ENCODE measurements around the gene FBLN2. TPM values are rescaled to one million over a fixed set of nuclear protein-coding genes. Genes with fewer than 3 reads are reported as not detected.

The FBLN2 gene
- total and polyA plus RNA-seq, 2 of the 13 experiments (the other 11 are each of a cell fraction or from before 2014, with no cell fraction given): not detected

DNA sequence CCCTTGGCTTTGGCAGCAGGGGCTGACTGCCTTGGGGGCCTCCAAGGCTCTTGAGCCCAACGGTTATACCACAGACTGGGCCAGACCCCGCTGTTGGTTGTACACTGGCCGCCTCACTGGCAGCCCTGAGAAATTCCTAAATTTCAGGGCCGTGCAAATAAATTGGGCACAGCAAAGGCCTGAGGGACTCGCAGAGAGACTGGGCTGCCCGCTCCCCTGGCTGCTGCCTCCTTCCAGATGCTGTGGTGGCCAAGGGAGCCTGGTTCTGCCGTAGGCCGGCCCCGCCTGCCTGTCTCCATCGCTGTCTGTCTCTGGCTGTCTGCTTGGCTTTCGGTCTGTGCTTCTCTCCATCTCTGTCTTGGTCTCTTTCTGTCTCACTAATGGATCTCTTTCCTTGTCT is 9.0 kb downstream of the FBLN2 start (continued):
- TF ChIP-seq, protein P1, sequence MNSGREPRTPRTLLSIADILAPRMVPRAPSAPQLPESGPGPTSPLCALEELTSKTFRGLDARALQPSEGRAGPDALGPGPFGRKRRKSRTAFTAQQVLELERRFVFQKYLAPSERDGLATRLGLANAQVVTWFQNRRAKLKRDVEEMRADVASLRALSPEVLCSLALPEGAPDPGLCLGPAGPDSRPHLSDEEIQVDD (CRISPR knock-in tag; IDR thresholded peaks at IDR 0.05; ENCODE audit: borderline replicate concordance): no peak
- TF ChIP-seq, protein P2, sequence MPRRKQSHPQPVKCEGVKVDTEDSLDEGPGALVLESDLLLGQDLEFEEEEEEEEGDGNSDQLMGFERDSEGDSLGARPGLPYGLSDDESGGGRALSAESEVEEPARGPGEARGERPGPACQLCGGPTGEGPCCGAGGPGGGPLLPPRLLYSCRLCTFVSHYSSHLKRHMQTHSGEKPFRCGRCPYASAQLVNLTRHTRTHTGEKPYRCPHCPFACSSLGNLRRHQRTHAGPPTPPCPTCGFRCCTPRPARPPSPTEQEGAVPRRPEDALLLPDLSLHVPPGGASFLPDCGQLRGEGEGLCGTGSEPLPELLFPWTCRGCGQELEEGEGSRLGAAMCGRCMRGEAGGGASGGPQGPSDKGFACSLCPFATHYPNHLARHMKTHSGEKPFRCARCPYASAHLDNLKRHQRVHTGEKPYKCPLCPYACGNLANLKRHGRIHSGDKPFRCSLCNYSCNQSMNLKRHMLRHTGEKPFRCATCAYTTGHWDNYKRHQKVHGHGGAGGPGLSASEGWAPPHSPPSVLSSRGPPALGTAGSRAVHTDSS (CRISPR knock-in tag; conservative IDR thresholded peaks at IDR 0.05): no peak
- TF ChIP-seq, protein P3, sequence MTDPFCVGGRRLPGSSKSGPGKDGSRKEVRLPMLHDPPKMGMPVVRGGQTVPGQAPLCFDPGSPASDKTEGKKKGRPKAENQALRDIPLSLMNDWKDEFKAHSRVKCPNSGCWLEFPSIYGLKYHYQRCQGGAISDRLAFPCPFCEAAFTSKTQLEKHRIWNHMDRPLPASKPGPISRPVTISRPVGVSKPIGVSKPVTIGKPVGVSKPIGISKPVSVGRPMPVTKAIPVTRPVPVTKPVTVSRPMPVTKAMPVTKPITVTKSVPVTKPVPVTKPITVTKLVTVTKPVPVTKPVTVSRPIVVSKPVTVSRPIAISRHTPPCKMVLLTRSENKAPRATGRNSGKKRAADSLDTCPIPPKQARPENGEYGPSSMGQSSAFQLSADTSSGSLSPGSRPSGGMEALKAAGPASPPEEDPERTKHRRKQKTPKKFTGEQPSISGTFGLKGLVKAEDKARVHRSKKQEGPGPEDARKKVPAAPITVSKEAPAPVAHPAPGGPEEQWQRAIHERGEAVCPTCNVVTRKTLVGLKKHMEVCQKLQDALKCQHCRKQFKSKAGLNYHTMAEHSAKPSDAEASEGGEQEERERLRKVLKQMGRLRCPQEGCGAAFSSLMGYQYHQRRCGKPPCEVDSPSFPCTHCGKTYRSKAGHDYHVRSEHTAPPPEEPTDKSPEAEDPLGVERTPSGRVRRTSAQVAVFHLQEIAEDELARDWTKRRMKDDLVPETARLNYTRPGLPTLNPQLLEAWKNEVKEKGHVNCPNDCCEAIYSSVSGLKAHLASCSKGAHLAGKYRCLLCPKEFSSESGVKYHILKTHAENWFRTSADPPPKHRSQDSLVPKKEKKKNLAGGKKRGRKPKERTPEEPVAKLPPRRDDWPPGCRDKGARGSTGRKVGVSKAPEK (CRISPR knock-in tag; IDR thresholded peaks at IDR 0.05; ENCODE audit: borderline replicate concordance): no peak
- TF ChIP-seq CAMTA2 (CRISPR knock-in tag; IDR thresholded peaks at IDR 0.05; ENCODE audit: borderline replicate concordance): no peak
- TF ChIP-seq SP140L (CRISPR knock-in tag; IDR thresholded peaks at IDR 0.05; ENCODE audit: borderline replicate concordance): no peak
- TF ChIP-seq, protein P4, sequence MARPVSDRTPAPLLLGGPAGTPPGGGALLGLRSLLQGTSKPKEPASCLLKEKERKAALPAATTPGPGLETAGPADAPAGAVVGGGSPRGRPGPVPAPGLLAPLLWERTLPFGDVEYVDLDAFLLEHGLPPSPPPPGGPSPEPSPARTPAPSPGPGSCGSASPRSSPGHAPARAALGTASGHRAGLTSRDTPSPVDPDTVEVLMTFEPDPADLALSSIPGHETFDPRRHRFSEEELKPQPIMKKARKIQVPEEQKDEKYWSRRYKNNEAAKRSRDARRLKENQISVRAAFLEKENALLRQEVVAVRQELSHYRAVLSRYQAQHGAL (CRISPR knock-in tag; IDR thresholded peaks at IDR 0.05; ENCODE audit: not compliant biosample characterization): no peak

DNA sequence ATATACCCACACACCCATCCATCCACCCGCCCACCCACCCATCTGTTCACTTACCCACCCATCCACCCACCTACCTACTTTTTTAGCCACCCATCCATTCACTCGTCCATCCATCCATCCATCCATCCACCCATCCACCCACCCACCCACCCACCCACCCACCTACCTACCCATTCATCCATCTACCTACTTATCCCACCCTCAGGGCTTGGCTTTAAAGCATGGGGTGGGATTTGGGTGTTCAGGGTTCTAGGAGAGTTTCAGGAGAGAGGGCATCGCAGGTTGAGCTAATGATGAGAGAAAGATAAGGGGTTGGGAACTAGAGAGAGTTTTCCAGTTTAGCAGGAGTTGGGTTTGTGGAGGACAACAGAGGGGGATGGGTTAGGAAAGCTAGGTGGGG is 9.7 kb downstream of the FBLN2 start:
- no peak for ATAC-seq
- intact Hi-C loops (cut with micrococcal nuclease; ENCODE audit: unreplicated experiment) (no loop called here), in situ Hi-C loops (cut with HindIII; ENCODE audit: extremely low pct_ligation_motif_present, low pct_unique_long_range_greater_than_20kb) (no loop called here)
- Histone ChIP-seq H3K27me3 (ENCODE audit: control insufficient read depth in 1 of 2, insufficient read depth in 2 of 2, low read length in 2 of 2) (peaks cover 11 to 71% of the 10 kb centered on the region in 2 experiments; a peak in 4 of 5 replicates), H3K4me1 (ENCODE audit: insufficient read depth, low read length) (no peaks in the 10 kb centered on the region), H3K36me3 (replicated peaks in 1 of 2; ENCODE audit: control insufficient read depth in 1 of 2, insufficient read depth in 2 of 2, low read length in 2 of 2) (no peaks in the 10 kb centered on the region), H3K9me3 (ENCODE audit: low read length) (no peaks in the 10 kb centered on the region), H4K20me1 (ENCODE audit: insufficient read depth, low read length) (0 out of 2 replicates have a peak, but pooled peaks cover 2% of the 10 kb centered on the region), H3K4me2 (ENCODE audit: low read depth, low read length) (no peak overlapping the region), H3K79me2 (ENCODE audit: insufficient read depth, low read length) (no peaks in the 10 kb centered on the region), H3K4me3 (replicated peaks in 1 of 3; ENCODE audit: insufficient read depth in 1 of 3, low read depth in 2 of 3, low read length in 3 of 3) (no peak overlapping the region), H2AFZ (ENCODE audit: low read length) (no peak overlapping the region), H3K27ac (ENCODE audit: extremely low read length, insufficient read depth, low read length) (no peak overlapping the region), H3K9ac (ENCODE audit: insufficient read depth, low read depth, low read length) (no peak overlapping the region)
- FAIRE-seq: no peak
- ChIA-PET POLR2A (no interaction called here), CTCF (ENCODE audit: low intra/inter-chr PET ratio, low total read pairs) (no interaction called here)
- 0% methylated on average over 3 of the region's 3 CpGs for WGBS (ENCODE audit: low lambda C conversion rate)
- BruUV-seq (replicated peaks): no TSS peak
- no peak for DNase-seq (ENCODE audit: low spot score)
- TF ChIP-seq ZNF570 (CRISPR knock-in tag; IDR thresholded peaks at IDR 0.05; ENCODE audit: borderline replicate concordance) (no peak), MYNN (CRISPR knock-in tag; IDR thresholded peaks at IDR 0.05; ENCODE audit: low read depth) (no peak), ESRRA (CRISPR knock-in tag; IDR thresholded peaks at IDR 0.05; ENCODE audit: low read depth) (no peak), HNF4A (CRISPR knock-in tag; IDR thresholded peaks at IDR 0.05) (no peak), HDAC6 (IDR thresholded peaks at IDR 0.05; ENCODE audit: low read depth, low read length) (no peak), XRCC5 (optimal IDR thresholded peaks at IDR 0.05; ENCODE audit: low read length) (no peak)
- TF ChIP-seq, protein P5, sequence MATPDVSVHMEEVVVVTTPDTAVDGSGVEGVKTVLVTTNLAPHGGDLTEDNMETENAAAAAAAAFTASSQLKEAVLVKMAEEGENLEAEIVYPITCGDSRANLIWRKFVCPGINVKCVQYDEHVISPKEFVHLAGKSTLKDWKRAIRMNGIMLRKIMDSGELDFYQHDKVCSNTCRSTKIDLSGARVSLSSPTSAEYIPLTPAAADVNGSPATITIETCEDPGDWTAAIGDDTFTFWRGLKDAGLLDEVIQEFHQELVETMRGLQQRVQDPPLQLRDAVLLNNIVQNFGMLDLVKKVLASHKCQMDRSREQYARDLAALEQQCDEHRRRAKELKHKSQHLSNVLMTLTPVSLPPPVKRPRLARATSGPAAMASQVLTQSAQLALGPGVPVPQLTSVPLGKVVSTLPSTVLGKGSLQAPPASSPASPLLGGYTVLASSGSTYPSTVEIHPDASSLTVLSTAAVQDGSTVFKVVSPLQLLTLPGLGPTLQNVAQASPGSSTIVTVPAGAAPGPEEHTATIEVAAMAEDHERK (CRISPR knock-in tag; IDR thresholded peaks at IDR 0.05; ENCODE audit: low read depth): no peak
- TF ChIP-seq, protein P6, sequence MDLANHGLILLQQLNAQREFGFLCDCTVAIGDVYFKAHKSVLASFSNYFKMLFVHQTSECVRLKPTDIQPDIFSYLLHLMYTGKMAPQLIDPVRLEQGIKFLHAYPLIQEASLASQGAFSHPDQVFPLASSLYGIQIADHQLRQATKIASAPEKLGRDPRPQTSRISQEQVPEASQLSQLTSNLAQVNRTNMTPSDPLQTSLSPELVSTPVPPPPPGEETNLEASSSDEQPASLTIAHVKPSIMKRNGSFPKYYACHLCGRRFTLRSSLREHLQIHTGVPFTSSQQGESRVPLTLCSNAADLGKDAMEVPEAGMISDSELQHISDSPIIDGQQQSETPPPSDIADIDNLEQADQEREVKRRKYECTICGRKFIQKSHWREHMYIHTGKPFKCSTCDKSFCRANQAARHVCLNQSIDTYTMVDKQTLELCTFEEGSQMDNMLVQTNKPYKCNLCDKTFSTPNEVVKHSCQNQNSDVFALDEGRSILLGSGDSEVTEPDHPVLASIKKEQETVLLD (CRISPR knock-in tag; IDR thresholded peaks at IDR 0.05; ENCODE audit: low read depth): no peak

All from HepG2 (cell line).